Spleen (tissue), 7 donors: ENCODE measurements around the gene DCST2.

ENCODE experiments used
- CTCF ChIP-seq, 11 experiments: fragments of 200-600 bp in 7 of 11; fragments of 450-650 bp in 4 of 11; sonication (generic) in 4 of 11; IDR thresholded peaks in 8 of 11; conservative IDR thresholded peaks in 3 of 11; 1 replicate in 7 of 11; 2 replicates in 4 of 11; pipeline versions ENCODE4 v1.4.0 to v1.8.0; 2016 to 2021; ENCODE audit warnings: antibody characterized with exemption in 11 of 11, inconsistent platforms in 4 of 11, mild to moderate bottlenecking in 1 of 11
- POLR2A ChIP-seq, 3 donors: fragments of 450-650 bp; IDR thresholded peaks; one replicate each; pipeline ENCODE4 v1.5.1; 2017; ENCODE audit warnings: antibody characterized with exemption in 3 of 3, mild to moderate bottlenecking in 1 of 3
- donor health status: DM: no; HTN: no; CAD: no; lungs with moderate emphysema.
- donor health status: DM: no; HTN: no; CAD: no.
- donor health status: DM: no; HTN: no; CAD: no.

DNA sequence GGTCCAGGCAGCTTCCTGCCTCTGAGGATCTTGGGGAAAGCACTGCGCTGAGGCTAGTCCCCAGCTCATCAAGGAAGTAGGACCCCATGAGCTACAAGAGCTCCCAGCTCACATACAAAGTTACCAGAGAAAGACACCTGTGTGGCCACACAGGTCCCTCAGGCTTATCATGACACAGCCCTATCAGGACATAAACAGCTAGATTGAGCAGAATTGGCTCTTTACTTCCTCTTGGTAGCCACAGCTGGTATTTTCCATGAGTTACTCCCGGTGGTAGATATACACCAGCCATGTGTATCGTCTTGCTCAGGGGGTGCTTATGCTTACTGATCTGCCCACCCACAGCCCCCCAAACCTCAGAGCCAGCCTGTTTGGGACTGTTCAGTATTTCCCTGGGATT is 39.0 kb downstream of the DCST2 start:
- TF ChIP-seq CTCF (IDR thresholded peaks at IDR 0.05 in 8 of 11, conservative IDR thresholded peaks at IDR 0.05 in 3 of 11) (no peak), POLR2A (IDR thresholded peaks at IDR 0.05) (no peak)
